Heart right ventricle (tissue), 16 donors: ENCODE data around the gene MC2R. TPM values are rescaled to one million over a fixed set of nuclear protein-coding genes. Genes with fewer than 3 reads are reported as not detected.

Experiments used
- ATAC-seq, 8 donors: fragments of 200-7000 bp; cut with Tn5 transposase; one replicate each; pipeline ENCODE4 v1.9.1; 2020; ENCODE audit warnings: mild to moderate bottlenecking in 8 of 8, moderate library complexity in 8 of 8, moderate number of reproducible peaks in 1 of 8
- DNase-seq, 2 donors: peaks; one replicate each; pipeline ENCODE4 v3.0.0-alpha.2; 2020
- H3K27ac ChIP-seq, 10 donors: fragments of 200-600 bp; sonication (generic) in 2 of 10; one replicate each; pipeline versions ENCODE4 v1.5.0 to v1.8.0; 2020 to 2022; ENCODE audit warnings: mild to moderate bottlenecking in 3 of 10
- H3K27me3 ChIP-seq, 7 donors: fragments of 200-600 bp; one replicate each; pipeline ENCODE4 v1.8.0; 2021 to 2022; ENCODE audit warnings: mild to moderate bottlenecking in 2 of 7
- H3K36me3 ChIP-seq, 9 donors: fragments of 200-600 bp; sonication (generic) in 1 of 9; one replicate each; pipeline versions ENCODE4 v1.5.0 to v1.8.0; 2020 to 2022; ENCODE audit warnings: mild to moderate bottlenecking in 2 of 9
- H3K4me1 ChIP-seq, 9 donors: fragments of 200-600 bp; sonication (generic) in 1 of 9; one replicate each; pipeline versions ENCODE4 v1.5.0 to v1.8.0; 2020 to 2022; ENCODE audit warnings: mild to moderate bottlenecking in 4 of 9
- H3K4me3 ChIP-seq, 10 donors: fragments of 200-600 bp; sonication (generic) in 2 of 10; one replicate each; pipeline versions ENCODE4 v1.5.0 to v1.8.0; 2020 to 2022; ENCODE audit warnings: mild to moderate bottlenecking in 7 of 10, moderate library complexity in 2 of 10
- H3K9me3 ChIP-seq, 11 donors: fragments of 200-600 bp in 10 of 11; sonication (generic) in 2 of 11; one replicate each; pipeline versions ENCODE4 v1.5.0 to v1.8.0; 2013 to 2022; ENCODE audit warnings: mild to moderate bottlenecking in 2 of 11, control low read depth in 1 of 11, moderate library complexity in 1 of 11
- WGBS, 2 donors: extraction: QIAGEN DNeasy Blood & Tissue Kit; methylation state at CpG; one replicate each; pipeline ENCODE4 v1.1.7; 2013; ENCODE audit warnings: inconsistent platforms in 1 of 2; 5-methylcytosine and 5-hydroxymethylcytosine counted together
- intact Hi-C, 10 donors: fragments of 100-400 bp; cut with DNase I; formaldehyde crosslinking; loops; one replicate each; pipeline versions ENCODE4 v1.11.1 to v1.14.2; 2022
- long read RNA-seq, 3 donors: library from polyadenylated mRNA; unstranded; transcript quantifications; one replicate each; pipeline ENCODE4 v2.0.0, GENCODE V29; 2020 to 2021
- polyA plus RNA-seq, 2 donors: library from polyadenylated mRNA; stranded (reverse); fragments of 200-250 nt; gene quantifications; one replicate each; pipeline ENCODE4 v1.2.3, GENCODE V29; 2013
- total RNA-seq, 10 donors: library from RNA; stranded (reverse); fragmentation: NEBNext Ultra II Directional in 3 of 10; extraction: Animal tissue kit (Norgen Biotek cat#: 25700) in 3 of 10; gene quantifications; one replicate each; pipeline versions ENCODE4 v1.2.1 to v1.2.4, GENCODE V29; 2021 to 2023
- TF ChIP-seq, protein P1 (sequence below), 9 donors: fragments of 200-600 bp; sonication (generic) in 2 of 9; IDR thresholded peaks; one replicate each; pipeline versions ENCODE4 v1.5.0 to v1.8.0; 2021 to 2022; ENCODE audit warnings: antibody characterized with exemption in 9 of 9, mild to moderate bottlenecking in 5 of 9, moderate library complexity in 1 of 9
- donor health status: Arrhythmogenic right ventricular cardiomyopathy.
- donor health status: ischemic (EF 13 %, LVEDD 7.1; RV severe dilation, severe dysfunction).
- donor health status: healthy with polysubstance abuse.
- donor health status: DM: no; HTN: yes; CAD: no.
- donor health status: DM: no; HTN: no; CAD: no.
- donor health status: ischemic (EF 25% LVEDD 6.9; RV normal size, moderate dysfunction).
- donor health status: ischemic (EF 25% LVEDD 5.7; RV mildly dilated, moderate dysfunction).
- donor health status: healthy.
- donor health status: DM: yes; HTN: yes; CAD: no.
- donor health status: Ischemic cardiomyopathy.
- donor health status: ischemic (EF 35%, LVEDD 5.7; RV mildly dilated, moderate dysfunction).
- donor health status: nonischemic (EF 11% LVEDD 7.7; RV severe dilation, severe dysfunction).
- donor health status: DM: yes; HTN: yes; CAD: no.
- donor health status: PGD.
- donor health status: ischemic (EF 29% LVEDD 5.4; RV normal size, mild dysfunction).
- donor health status: nonischemic (EF 23%, LVEDD 6.1; RV moderate dilation, normal function).

MC2R gene
- total RNA-seq (not detected), polyA plus RNA-seq (under 1 TPM in 1 of 2 donors, not detected in 1; under 0.01 TPM)
- long read RNA-seq, donor 1 = 0 reads
- long read RNA-seq, donor 2 = 0 reads
- long read RNA-seq, donor 3 = 0 reads

DNA sequence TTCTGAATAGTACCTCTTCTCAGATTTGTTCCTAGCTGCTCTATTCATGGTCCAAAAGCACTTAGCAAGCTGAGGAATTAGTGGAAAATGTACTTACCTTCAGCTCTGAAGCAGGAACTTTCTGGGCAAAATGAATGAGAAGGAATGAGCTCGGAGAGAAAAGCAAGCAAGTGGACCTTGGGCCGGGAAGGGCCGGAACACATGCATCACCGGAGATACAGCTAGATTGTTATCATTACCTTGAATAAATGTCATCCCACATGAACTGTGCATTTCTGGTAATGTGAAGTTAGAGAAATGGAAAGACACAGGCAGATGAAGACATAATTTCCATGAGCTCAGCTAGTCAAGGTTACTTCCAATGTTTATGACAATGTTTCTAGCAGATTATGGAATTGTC, at the start of gene MC2R:
Gene MC2R, minus strand, starts transcription at position 146 of the 400 bp plus-strand sequence. CDS start 30,018 bp downstream, outside the sequence.
- Histone ChIP-seq H3K36me3 (no peaks in the 10 kb centered on the region), H3K4me1 (peaks cover 0 to 12% (median 0%) of the 10 kb centered on the region in 9 donors), H3K9me3 (no peaks in the 10 kb centered on the region), H3K27me3 (peaks cover 0 to 7% (median 0%) of the 10 kb centered on the region in 7 donors), H3K4me3 (no peak within 1 kb of the TSS), H3K27ac (no peak within 1 kb of the TSS)
- TF ChIP-seq, protein P1, sequence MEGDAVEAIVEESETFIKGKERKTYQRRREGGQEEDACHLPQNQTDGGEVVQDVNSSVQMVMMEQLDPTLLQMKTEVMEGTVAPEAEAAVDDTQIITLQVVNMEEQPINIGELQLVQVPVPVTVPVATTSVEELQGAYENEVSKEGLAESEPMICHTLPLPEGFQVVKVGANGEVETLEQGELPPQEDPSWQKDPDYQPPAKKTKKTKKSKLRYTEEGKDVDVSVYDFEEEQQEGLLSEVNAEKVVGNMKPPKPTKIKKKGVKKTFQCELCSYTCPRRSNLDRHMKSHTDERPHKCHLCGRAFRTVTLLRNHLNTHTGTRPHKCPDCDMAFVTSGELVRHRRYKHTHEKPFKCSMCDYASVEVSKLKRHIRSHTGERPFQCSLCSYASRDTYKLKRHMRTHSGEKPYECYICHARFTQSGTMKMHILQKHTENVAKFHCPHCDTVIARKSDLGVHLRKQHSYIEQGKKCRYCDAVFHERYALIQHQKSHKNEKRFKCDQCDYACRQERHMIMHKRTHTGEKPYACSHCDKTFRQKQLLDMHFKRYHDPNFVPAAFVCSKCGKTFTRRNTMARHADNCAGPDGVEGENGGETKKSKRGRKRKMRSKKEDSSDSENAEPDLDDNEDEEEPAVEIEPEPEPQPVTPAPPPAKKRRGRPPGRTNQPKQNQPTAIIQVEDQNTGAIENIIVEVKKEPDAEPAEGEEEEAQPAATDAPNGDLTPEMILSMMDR (IDR thresholded peaks at IDR 0.05) = no peak
- ATAC-seq (no peak), DNase-seq (no peak)
- WGBS, 2 donors = 79 to 88% methylated on average over 4 of the region's 4 CpGs
- intact Hi-C loops = no loop called here

DNA sequence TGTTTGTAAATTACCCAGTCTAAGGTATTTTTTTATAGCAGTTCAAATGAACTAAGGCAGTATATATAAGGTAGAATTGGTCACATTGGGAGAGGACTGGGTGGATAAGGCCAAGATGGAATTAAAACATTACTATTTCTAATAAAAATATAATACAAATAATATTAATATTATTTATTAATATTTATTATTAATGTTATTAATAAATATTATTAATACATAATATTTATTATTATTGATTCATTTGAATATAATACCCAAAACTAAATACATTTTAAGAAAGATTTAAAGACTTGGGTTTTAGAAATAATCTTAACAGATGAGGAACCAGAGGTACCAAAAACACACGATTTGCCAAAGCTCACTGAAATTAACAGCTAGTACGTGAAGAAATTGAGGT, 30.5 kb upstream of the MC2R start:
- Histone ChIP-seq H3K9me3 (peaks cover 0 to 24% (median 3%) of the 10 kb centered on the region in 11 donors), H3K4me1 (no peaks in the 10 kb centered on the region), H3K27ac (no peak overlapping the region), H3K27me3 (peaks cover 0 to 3% (median 0%) of the 10 kb centered on the region in 7 donors), H3K36me3 (no peaks in the 10 kb centered on the region), H3K4me3 (no peak overlapping the region)
- TF ChIP-seq, protein P1 (IDR thresholded peaks at IDR 0.05) = no peak
- 90 to 91% methylated on average over 2 of the region's 2 CpGs for WGBS, 2 donors
- DNase-seq (no peak), ATAC-seq (no peak)
- intact Hi-C loops = loop anchor here in 1 of 10 donors (10.0 kb wide), 1 partner anchor 49 kb away; no protein-coding TSS in a partner anchor

DNA sequence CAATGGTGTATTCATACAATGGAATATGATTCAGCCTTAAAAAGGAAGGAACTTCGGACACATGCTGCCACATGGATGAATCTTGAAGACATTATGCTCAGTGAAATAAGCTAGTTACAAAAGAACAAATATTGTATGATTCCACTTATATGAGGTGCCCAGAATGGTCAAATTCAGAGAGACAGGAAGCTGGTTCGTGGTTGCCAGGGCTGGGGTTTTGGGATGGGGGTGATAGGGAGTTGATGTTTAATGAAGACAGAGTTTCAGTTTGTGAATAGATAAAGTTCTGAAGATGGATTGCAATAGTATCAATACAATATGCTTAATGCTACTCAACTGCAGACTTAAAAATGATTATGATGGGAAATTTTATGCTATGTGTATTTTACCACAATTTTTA, 28.0 kb upstream of the MC2R start:
- ATAC-seq = no peak
- intact Hi-C loops = loop anchor here in 1 of 10 donors (10.0 kb wide), 1 partner anchor 51 kb away; no protein-coding TSS in a partner anchor
- WGBS, 2 donors = 65 to 73% methylated on average over 2 of the region's 2 CpGs

DNA sequence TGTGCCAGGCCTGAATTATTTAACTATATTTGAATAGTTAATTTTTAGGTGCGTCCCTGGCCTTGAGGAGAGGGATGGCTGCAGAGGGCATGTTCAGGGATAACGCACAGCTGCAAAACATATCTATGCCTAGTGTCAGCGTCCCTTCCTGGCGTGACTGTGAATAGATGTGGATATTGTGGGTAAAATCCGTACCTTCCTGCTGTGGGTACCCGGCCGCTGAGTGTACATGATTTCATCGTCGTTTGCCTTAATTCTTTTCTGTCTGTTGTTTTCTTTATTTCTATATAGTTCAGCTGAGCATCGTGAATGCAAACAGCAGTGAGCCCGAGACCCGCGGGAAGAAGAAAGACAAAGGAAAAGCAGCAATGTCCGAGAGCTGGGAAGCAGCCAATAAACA, 25.0 kb upstream of the MC2R start:
- H3K9me3 ChIP-seq = peaks cover 0 to 11% (median 0%) of the 10 kb centered on the region in 11 donors
- no peaks in the 10 kb centered on the region for H3K4me1 ChIP-seq
- intact Hi-C loops = loop anchor here in 1 of 10 donors (10.0 kb wide), 1 partner anchor 54 kb away; no protein-coding TSS in a partner anchor
- TF ChIP-seq, protein P1 (IDR thresholded peaks at IDR 0.05) = no peak
- peaks cover 0 to 3% (median 0%) of the 10 kb centered on the region in 7 donors for H3K27me3 ChIP-seq
- no peak overlapping the region for H3K27ac ChIP-seq
- WGBS, 2 donors = 80 to 84% methylated on average over 14 of the region's 14 CpGs
- ATAC-seq (no peak), DNase-seq (no peak)
- no peak overlapping the region for H3K4me3 ChIP-seq
- H3K36me3 ChIP-seq = no peaks in the 10 kb centered on the region

More for the DNA sequence above, 28.0 kb upstream of the MC2R start:
- H3K9me3 ChIP-seq = peaks cover 0 to 15% (median 3%) of the 10 kb centered on the region in 11 donors
- H3K4me1 ChIP-seq = no peaks in the 10 kb centered on the region
- TF ChIP-seq, protein P1 (IDR thresholded peaks at IDR 0.05) = no peak
- H3K4me3 ChIP-seq = no peak overlapping the region
- H3K27me3 ChIP-seq = peaks cover 0 to 3% (median 0%) of the 10 kb centered on the region in 7 donors
- no peak for DNase-seq
- no peak overlapping the region for H3K27ac ChIP-seq
- no peaks in the 10 kb centered on the region for H3K36me3 ChIP-seq
